Measurements from ENCODE around the gene ST8SIA4.
"Not testable (repeated sequence)": the region's sequence is repeated elsewhere in the genome, so short reads cannot be mapped to it uniquely, and the experiment has no call there.

Gene ST8SIA4

DNA sequence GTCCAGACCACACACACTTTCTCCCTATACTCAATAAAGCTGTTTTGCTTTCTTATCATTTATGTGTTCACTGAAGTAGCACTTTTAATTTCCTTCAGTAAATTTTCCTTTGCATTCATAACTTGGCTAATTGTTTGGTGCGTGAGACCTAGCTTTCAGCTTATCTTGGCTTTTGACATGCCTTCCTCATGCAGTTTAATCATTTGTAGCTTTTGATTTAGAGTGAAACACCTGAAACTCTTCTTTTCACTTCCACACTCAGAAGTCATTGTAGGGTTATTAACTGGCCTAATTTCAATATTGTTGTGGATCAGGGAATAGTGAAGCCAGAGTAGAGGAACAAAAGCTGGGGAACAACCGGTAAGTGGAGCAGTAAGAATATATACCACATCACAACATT lies 114.7 kb downstream of the ST8SIA4 start:
- in situ Hi-C loops (cut with HindIII; ENCODE audit: low sequenced_read_pairs): no loop called here

DNA sequence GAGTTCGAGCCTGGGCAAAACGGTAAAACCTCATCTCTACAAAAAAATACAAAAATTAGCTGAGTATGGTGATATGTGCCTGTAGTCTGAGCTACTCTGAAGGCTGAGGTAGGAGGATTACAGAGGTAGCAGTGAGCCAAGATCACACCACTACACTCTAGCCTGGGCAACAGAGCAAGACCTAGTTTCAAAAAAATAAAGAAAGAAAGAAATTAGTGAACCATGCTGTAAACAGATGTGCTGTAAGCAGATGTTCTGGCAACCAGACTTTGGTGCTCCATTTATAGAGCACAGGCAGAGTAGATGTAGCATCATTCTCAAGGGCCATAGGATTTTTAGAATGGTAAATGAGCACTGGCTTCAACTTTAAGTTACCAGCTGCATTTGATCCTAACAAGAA lies 115.4 kb downstream of the ST8SIA4 start:
- in situ Hi-C loops (cut with HindIII; ENCODE audit: low sequenced_read_pairs): no loop called here

DNA sequence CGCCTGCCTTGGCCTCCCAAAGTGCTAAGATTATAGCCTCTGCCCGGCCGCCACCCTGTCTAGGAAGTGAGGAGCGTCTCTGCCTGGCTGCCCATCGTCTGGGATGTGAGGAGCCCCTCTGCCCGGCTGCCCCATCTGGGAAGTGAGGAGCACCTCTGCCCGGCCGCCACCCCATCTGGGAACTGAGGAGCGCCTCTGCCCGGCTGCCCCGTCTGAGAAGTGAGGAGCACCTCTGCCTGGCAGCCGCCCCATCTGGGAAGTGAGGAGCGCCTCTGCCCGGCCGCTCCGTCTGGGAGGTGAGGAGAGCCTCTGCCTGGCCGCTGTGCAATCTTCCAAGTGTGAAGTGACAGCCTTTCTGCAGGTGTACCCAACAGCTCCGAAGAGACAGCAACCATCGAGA lies 117.5 kb downstream of the ST8SIA4 start:
- in situ Hi-C loops (cut with HindIII; ENCODE audit: low sequenced_read_pairs): not testable (repeated sequence)

DNA sequence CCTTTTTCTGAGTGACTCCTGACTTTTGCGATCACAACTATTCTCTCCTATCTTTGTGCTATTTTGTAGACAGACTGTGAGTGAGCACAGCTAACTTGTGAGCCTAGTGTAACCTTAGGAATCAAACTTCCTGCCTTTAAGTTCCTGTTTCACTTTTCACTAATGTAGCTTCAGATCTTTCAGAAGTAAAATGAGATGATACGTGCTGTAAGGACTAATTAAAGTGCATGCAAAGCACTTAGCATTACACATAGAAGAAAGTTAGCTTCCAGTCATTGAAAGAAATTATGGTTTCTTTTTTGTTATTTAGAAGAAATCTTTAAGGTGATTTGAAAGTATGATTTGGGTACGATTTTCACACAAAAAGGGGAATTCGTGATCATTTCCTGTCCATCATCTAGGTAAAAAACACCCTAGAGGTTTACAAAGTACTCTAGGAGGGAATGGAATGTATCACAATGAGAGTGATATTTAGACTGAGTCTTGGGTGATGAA lies 122.7 kb downstream of the ST8SIA4 start:
- in situ Hi-C loops (cut with HindIII; ENCODE audit: low sequenced_read_pairs): no loop called here

DNA sequence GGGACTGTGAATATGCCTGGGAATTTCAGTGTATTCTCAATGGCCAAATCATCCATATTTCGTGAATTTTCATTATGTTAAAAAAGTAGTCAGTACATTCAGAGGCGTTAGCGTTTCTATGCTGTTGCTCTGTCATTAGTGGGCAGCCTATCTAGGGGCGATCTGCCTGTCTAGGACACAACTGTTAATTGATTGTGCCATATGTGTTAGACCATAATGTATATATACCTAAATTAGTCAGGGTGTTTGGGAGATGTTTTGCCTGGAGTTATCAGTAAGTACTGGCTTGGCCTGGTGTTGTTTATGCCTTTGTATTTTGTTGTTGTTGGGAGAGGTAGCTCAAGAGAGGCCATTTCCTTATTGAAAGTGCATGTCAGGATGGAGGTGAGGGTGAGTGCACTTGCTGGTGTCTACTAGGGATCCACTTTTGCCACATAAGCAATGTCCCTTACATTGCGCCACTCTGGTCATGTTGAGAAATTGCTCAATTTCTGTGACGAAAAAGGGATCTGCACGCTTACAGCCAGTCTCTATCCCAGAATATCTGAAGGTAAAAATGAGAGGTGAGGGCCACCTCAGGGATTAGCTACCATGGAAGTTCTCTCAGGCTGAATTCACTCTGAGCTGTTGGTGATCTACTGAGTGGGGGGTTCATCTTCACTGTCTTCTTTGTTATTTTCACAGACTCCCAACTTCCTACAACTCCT lies 123.3 kb downstream of the ST8SIA4 start:
- in situ Hi-C loops (cut with HindIII; ENCODE audit: low sequenced_read_pairs): no loop called here

DNA sequence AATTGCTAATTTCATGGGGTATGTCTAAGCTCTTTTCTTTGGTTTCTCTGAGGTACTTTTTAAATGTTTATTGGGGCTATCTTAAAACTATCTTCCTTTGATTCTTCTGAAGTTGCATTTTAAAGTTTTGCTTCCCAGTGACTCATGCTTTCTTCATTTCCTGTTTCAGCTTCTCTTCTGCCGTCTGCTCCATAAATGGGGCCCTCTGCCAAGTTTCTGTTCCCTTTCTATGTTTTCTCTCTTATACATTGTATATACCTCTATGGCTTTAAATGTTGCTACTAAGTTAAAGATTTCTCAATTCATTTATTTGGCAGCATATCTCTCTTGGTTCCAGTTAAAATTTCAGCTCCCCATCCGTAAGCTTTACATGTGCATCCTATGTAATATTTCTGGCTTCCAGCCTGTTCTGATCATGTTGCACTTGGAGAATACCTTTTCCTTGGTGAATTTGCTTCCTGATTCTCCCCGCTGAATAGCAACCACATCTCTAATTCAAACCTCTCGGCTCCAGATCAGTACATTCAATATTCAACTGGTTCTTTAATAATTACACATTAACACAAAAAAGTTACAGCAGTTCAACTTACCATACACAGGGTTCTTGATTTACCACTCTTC lies 125.3 kb downstream of the ST8SIA4 start:
- in situ Hi-C loops (cut with HindIII; ENCODE audit: low sequenced_read_pairs): no loop called here

DNA sequence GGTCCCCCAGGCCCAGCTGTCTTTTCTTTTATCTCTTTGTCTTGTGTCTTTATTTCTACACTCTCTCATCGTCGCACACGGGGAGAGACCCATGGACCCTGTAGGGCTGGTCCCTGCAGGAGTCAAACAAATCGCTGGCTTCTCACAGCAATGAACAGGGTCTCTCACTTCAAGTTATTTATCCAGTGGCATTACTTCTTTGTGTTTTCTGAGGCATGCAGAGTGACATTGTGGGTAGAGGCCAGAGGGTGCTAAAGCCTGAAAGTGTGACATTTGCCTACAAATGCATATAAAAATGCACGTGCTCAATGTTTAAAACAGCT lies 127.6 kb downstream of the ST8SIA4 start:
- in situ Hi-C loops (cut with HindIII; ENCODE audit: low sequenced_read_pairs): no loop called here

DNA sequence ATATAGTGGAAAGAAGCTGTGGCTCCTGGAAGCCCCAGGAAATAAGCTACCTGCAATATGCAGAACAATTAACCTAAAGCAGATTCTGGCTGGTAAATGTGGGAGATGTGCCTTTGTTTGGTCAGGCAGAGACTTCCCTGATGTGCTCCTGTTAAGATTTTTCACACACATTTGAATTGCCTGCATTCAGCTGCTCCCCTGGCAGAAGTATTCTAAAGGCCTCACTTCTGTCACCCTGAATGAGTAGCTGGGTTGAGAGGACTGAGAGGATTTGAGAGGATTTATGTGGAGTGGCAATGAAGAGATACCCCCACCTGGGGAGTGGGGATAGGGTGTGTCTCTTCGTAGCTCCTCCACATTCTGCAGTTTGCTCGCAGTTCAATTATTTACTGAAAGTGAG lies 130.5 kb downstream of the ST8SIA4 start:
- in situ Hi-C loops (cut with HindIII; ENCODE audit: low sequenced_read_pairs): no loop called here

DNA sequence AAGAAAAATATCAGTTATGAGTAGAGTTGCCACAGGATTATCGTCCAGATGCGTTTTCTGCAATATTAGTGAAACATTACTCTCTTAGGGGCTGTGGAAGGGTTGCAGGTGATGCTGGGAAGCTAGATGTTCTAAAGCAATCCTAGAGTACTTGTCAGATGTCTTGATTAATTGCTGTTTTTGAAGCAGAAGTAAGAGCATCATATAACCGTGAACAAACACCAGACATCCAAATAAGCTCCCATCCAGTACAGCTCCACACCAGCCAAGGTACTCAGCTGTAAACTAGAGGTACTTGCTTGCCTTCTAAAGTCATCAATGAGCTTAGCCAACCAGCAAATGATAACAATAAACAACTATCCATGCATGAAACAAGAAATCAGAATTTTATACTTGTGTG lies 131.1 kb downstream of the ST8SIA4 start:
- in situ Hi-C loops (cut with HindIII; ENCODE audit: low sequenced_read_pairs): no loop called here

DNA sequence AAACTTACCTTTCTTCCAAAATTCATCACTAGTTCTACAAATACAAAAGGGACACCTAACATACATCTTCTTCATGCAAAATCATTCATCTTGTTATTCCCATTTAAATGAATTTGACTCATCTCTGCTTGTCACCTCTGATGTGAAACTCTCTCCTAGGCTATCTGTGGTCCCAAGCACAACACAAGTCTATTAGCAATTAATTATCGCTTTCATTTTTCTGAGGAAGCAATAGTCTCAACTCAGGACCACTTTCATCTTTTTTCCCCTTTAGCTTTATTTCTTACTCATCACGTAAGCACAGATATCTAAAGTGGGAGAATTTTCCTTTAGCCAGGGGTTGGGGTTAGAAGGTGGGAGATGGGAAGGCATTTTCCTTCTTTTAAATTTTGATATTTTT lies 131.9 kb downstream of the ST8SIA4 start:
- in situ Hi-C loops (cut with HindIII; ENCODE audit: low sequenced_read_pairs): no loop called here

DNA sequence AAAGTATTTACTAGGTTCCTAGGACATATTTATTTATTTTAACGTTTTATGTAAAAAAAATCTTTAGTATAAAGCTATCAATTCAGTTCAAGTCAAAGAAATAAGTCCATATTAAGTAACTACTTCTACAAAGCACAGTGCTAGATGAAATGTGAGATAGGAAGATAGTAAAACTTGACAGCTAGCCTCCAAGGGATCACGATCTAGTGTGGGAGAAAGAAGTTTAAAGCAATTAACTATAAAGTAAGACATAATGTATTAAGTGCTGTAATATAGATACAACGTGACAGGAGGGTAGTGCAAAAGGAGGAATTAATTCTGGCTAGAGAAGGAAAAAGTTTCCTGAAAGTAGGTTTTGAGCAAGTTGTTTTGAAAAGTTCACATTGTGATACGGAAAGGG lies 134.9 kb downstream of the ST8SIA4 start:
- in situ Hi-C loops (cut with HindIII; ENCODE audit: low sequenced_read_pairs): no loop called here

DNA sequence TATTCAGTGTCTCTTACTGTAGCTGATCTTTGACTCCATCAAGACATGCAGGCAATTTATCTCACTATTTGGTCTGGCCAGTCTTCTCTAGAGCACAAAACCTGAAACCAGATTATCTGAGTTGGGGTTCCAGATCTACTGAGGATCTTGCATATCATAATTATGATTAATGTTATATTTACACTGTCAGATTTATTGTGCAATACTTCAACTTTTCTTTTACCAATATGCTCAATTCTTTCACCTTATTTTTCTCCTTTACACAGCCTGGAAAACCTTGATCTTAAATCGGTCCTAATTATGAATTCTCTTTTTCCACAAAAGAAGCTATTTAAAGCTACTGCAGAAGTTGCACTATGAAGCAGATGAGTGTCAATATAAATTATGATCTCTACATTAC lies 140.1 kb downstream of the ST8SIA4 start:
- in situ Hi-C loops (cut with HindIII; ENCODE audit: low sequenced_read_pairs): no loop called here

DNA sequence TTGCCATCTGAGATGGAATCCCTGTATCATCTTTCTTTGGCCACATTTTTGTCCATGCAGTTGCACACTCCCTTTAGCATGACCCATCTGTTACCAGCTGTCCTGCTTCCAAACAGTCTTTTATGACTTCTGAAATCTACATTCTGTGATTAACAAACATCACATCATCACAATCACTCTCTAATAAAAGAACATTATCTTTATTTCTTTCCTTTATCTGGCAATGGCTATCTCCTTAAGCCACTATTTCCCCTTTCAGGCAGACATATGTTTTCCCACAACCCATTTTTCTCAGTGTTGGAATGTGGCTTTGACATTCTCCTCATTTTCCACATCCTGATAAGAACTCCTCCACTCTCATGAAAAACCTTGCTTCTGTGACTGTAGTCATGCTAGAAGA lies 141.0 kb downstream of the ST8SIA4 start:
- in situ Hi-C loops (cut with HindIII; ENCODE audit: low sequenced_read_pairs): no loop called here

DNA sequence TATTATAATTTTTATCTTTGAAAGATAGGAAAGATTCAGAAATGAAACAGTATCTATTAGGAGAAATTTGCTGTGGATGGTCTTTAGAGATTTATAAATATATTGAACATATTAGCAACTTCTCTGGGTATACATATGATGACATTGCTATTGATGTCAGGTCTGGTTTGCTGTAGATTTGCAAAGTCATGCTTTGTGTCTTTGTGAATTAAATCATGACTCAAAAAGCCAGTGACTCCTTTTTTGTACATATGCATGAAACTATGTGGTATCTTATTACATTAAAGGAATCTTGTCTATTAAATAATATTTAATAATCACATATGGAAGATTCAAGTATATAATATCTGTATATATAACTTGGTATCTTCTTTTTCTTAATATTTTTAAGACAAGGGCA lies 141.9 kb downstream of the ST8SIA4 start:
- in situ Hi-C loops (cut with HindIII; ENCODE audit: low sequenced_read_pairs): no loop called here

DNA sequence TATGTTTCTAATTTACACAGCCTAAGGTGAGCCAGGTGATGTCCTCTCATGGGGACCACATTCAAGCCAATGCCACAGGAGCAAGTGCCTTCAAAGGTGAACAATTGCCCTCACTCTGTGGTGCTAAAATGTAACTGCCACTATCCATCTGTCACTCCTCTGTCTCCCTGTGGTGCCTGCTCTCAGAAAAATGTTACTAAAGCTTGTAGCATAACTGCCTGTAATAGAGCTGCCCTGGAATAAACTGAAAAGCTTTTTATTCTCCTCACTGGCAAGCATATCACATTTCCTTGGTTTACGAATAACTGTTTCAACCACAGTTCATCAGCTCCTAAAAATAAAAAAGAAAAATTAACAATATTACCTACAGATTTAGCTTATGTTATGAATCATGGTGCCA lies 142.4 kb downstream of the ST8SIA4 start:
- in situ Hi-C loops (cut with HindIII; ENCODE audit: low sequenced_read_pairs): no loop called here

DNA sequence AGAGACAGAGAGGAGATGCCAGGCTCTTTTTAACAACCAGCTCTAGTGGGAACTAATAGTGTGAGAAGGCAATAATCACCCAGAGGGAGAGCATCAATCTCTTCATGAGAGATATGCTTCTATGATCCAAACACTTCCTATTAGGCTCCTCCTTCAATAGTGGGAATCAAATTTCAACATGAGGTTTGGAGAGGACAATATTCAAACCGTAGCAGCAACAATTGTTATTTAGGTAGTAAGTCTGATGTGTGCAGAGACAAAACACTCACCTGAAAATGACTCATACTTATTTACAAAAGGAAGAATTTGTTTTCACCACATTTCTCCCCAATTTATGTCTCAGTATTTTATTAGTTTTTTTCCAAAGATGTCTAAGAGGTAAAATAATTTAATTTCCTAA lies 144.3 kb downstream of the ST8SIA4 start:
- in situ Hi-C loops (cut with HindIII; ENCODE audit: low sequenced_read_pairs): no loop called here

DNA sequence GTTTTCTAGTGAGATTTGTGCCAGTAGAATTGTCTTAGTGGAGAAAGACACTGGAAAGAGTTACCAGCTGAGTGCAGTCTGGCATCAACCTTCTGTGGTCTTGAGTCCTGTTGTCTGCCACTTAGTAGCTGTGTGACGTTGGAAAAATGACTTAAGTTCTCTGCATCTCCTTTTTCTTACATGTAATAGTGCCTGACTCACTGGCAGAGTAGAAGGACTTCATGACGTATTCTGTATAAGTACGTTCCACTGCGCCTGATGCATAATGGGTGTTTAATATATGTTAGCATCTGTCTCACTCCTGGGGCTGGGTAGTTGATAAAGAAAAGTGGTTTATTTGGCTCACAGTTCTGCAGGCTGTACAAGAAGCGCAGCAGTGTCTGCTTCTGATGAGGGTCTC lies 144.8 kb downstream of the ST8SIA4 start:
- in situ Hi-C loops (cut with HindIII; ENCODE audit: low sequenced_read_pairs): no loop called here

DNA sequence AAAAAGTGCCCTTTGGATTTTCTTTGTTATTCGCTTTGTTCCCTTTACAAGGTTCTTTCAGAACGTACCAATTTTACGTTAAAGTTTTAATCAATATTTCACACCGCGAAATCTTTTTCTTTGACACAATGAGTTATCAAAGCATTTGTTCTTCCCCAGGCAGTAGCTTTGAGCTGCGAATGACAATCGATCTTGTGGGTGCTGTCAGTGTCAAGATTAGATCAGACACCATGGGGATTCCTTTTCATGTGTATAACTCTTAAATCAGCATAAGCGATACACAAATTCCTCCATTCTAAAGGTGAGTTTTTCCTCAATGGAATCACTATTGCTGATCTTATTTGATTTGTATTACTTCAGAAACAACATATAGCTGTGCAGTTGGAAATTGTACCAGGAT lies 145.5 kb downstream of the ST8SIA4 start:
- in situ Hi-C loops (cut with HindIII; ENCODE audit: low sequenced_read_pairs): no loop called here

Data from endothelial cell of hepatic sinusoid (primary cell).